Upper lobe of right lung (tissue), 1 donor: Measurements from ENCODE around the gene MNDA. TPM values are rescaled to one million over a fixed set of nuclear protein-coding genes. Genes with fewer than 3 reads are reported as not detected.

Experiments used
- ATAC-seq: fragments of 200-7000 bp; cut with Tn5 transposase; one replicate; pipeline ENCODE4 v1.9.1; 2020; ENCODE audit warnings: mild to moderate bottlenecking, moderate library complexity
- DNase-seq: peaks from one replicate; pipeline ENCODE4 v3.0.0-alpha.2; 2020
- H3K27ac ChIP-seq: fragments of 200-600 bp; one replicate; pipeline ENCODE4 v1.8.0; 2022
- H3K27me3 ChIP-seq: fragments of 200-600 bp; one replicate; pipeline ENCODE4 v1.8.0; 2022; ENCODE audit warnings: mild to moderate bottlenecking
- H3K36me3 ChIP-seq: fragments of 200-600 bp; one replicate; pipeline ENCODE4 v1.8.0; 2022
- H3K4me1 ChIP-seq: fragments of 200-600 bp; one replicate; pipeline ENCODE4 v1.8.0; 2022
- H3K4me3 ChIP-seq: fragments of 200-600 bp; one replicate; pipeline ENCODE4 v1.8.0; 2022; ENCODE audit warnings: mild to moderate bottlenecking
- H3K9me3 ChIP-seq: fragments of 200-600 bp; one replicate; pipeline ENCODE4 v1.8.0; 2022
- CTCF ChIP-seq: fragments of 200-600 bp; IDR thresholded peaks from one replicate; pipeline ENCODE4 v1.8.0; 2022; ENCODE audit warnings: antibody characterized with exemption
- intact Hi-C: fragments of 100-400 bp; cut with DNase I; formaldehyde crosslinking; loops from one replicate; pipeline ENCODE4 v1.11.0; 2022
- total RNA-seq: library from RNA; stranded (reverse); fragmentation: NEBNext Ultra II Directional; extraction: Animal tissue kit (Norgen Biotek cat#: 25700); gene quantifications from one replicate; pipeline ENCODE4 v1.2.1, GENCODE V29; 2021
- donor health status: DM: no; HTN: yes; CAD: no; lungs with severe emphysema.

Gene MNDA
- total RNA-seq, 1 donor from 2014 or later, result 45.5 TPM

DNA sequence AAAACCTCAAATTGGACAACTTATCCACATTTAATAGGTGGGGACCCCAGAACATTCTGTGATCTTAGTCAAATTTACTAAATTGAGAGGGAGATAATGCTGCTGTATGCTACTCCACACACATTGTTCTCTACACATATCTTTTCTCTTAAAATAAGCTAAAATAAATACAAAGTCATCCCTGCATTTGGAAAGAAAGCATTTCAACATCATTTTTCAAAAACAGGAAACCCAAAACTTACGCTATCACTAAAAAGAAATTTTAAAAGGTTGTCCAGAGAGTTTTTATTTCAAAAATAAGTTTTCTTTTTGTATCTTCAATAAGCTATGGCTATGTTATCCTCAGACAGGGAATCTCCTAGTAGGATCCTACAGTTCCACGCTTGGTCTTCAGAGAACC, 30.6 kb upstream of the MNDA start:
- intact Hi-C loops, result no loop called here
- TF ChIP-seq CTCF, result no peak
- no peak for DNase-seq
- no peaks in the 10 kb centered on the region for H3K4me1 ChIP-seq
- no peak overlapping the region for H3K4me3 ChIP-seq
- H3K9me3 ChIP-seq, result no peaks in the 10 kb centered on the region
- no peaks in the 10 kb centered on the region for H3K27me3 ChIP-seq
- ATAC-seq, result no peak
- H3K27ac ChIP-seq, result no peak overlapping the region
- H3K36me3 ChIP-seq, result no peaks in the 10 kb centered on the region

DNA sequence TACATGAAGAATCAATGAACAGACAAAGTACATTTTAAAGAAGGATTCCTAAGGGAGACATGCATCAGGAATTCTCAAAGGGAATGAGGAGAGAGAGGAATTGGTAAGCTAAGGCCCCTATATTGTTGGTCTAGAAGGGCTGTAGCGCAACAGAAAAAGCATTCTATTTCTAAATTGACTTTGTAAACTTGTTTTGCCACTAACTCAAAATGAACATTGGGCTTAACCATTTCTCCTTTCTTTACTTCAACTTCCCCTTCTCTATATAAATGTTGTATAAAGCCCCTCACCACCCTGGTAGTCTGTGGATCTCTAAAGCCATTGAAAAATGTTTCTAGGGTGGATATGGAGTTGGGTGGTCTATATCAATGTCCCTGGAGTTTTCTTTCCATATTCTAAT, 29.8 kb upstream of the MNDA start:
- TF ChIP-seq CTCF, result no peak
- intact Hi-C loops, result no loop called here
- H3K27ac ChIP-seq, result no peak overlapping the region
- H3K4me1 ChIP-seq, result no peaks in the 10 kb centered on the region
- ATAC-seq (no peak), DNase-seq (no peak)
- H3K9me3 ChIP-seq, result no peaks in the 10 kb centered on the region
- H3K36me3 ChIP-seq, result no peaks in the 10 kb centered on the region
- H3K4me3 ChIP-seq, result no peak overlapping the region
- H3K27me3 ChIP-seq, result no peaks in the 10 kb centered on the region

DNA sequence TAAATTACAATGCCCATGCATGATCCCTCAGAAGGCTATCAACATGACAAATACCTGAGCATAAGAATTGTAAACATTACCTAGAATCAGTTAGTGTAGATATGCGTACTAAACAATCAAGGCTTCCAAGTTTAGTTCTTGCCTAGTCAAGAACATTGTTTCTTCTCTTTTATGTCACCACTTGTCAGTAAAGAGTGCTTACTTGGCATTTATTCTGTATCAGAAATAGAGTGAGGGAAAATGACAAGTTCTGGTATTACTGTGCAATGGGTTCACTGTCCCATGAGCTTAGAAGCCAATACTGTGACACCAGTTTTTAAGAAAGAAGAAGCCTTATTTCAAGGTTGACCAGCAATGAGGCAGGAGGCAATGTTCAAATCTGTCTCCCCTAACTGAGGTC, 27.5 kb upstream of the MNDA start:
- Histone ChIP-seq H3K27ac (no peak overlapping the region), H3K9me3 (no peaks in the 10 kb centered on the region), H3K4me3 (no peak overlapping the region), H3K4me1 (no peaks in the 10 kb centered on the region), H3K36me3 (no peaks in the 10 kb centered on the region), H3K27me3 (no peaks in the 10 kb centered on the region)
- TF ChIP-seq CTCF, result no peak
- no peak for ATAC-seq
- intact Hi-C loops, result no loop called here
- DNase-seq, result no peak

DNA sequence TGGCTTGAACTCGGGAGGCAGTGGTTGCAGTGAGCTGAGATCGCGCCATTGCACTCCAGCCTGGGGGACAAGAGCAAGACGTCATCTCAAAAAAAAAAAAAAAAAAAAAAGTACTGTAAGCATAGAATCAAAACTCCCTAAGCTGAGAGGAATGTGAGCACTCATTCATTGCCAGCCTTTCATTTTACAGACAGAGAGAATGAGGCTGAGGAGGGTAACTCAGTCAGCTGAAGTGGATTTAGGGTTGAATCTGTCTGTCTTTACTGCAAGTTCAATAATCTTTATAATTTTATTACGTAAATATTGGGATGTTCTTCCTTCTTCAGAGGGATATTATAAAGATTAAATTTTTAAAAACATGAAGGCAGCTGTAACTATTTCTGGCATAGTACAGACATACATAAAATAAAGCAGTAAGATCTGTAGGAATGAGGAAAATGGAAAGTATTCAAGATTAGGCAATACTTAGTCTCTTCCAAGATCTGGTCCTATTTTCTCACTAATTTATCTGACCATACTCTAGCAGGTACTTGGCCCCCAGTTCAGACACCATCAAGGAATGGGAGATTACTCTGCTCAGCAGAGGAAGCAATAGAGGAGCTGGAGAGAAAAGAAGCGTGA, 24.1 kb upstream of the MNDA start:
- H3K36me3 ChIP-seq, result no peaks in the 10 kb centered on the region
- H3K4me1 ChIP-seq, result peaks cover 3% of the 10 kb centered on the region
- H3K27ac ChIP-seq, result no peak overlapping the region
- no peak for ATAC-seq
- no peaks in the 10 kb centered on the region for H3K27me3 ChIP-seq
- no peak for TF ChIP-seq CTCF
- H3K4me3 ChIP-seq, result no peak overlapping the region
- no peaks in the 10 kb centered on the region for H3K9me3 ChIP-seq
- intact Hi-C loops, result no loop called here
- DNase-seq, result no peak

DNA sequence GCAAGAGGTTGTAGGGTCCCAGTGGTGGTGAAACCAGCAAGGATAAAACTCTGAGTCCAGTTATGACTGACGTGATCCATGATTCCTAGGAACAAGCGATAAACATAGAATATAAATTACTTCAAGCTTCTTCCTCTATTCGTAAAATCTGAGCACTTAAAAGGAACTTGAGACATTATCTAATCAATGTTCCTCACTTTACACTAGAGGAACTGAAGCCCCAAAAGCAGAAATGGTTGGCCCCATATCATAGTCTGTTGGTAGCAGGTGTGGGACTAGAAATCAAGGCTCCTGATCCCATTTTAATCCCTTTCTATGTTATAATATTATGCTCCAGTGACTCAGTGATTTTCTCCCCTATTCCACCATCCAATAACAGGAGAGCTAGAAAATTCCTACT, 21.9 kb upstream of the MNDA start:
- DNase-seq (no peak), ATAC-seq (peak; percentile 62)
- peaks cover 3% of the 10 kb centered on the region for H3K4me1 ChIP-seq
- intact Hi-C loops, result no loop called here
- H3K36me3 ChIP-seq, result no peaks in the 10 kb centered on the region
- H3K27ac ChIP-seq, result peak overlapping the region; percentile 26
- no peaks in the 10 kb centered on the region for H3K27me3 ChIP-seq
- TF ChIP-seq CTCF, result no peak
- H3K4me3 ChIP-seq, result no peak overlapping the region
- no peaks in the 10 kb centered on the region for H3K9me3 ChIP-seq

- Histone ChIP-seq H3K27me3 (no peaks in the 10 kb centered on the region), H3K4me3 (no peak overlapping the region), H3K27ac (peak overlapping the region; percentile 26), H3K36me3 (no peaks in the 10 kb centered on the region), H3K9me3 (no peaks in the 10 kb centered on the region), H3K4me1 (peaks cover 3% of the 10 kb centered on the region)
- intact Hi-C loops, result no loop called here
- DNase-seq (no peak), ATAC-seq (peak; percentile 71)
- no peak for TF ChIP-seq CTCF
These were observed 21.3 kb upstream of the MNDA start for GRCh38 chr1:158809862-158810261.
